Adrenal gland (tissue), 5 donors: ENCODE results near the gene ALG2.

ENCODE experiments used
- CTCF ChIP-seq, 6 experiments: fragments of 450-650 bp in 4 of 6; fragments of 200-600 bp in 2 of 6; sonication (generic) in 1 of 6; IDR thresholded peaks; 1 replicate in 5 of 6; 2 replicates in 1 of 6; pipeline versions ENCODE4 v1.5.1 to v1.8.0; 2016 to 2021; ENCODE audit warnings: antibody characterized with exemption in 6 of 6, mild to moderate bottlenecking in 2 of 6, moderate library complexity in 1 of 6
- POLR2A ChIP-seq, 2 donors: fragments of 450-650 bp; IDR thresholded peaks; one replicate each; pipeline ENCODE4 v1.6.1; 2017; ENCODE audit warnings: antibody characterized with exemption in 2 of 2, mild to moderate bottlenecking in 2 of 2, moderate library complexity in 1 of 2
- donor health status: DM: no; HTN: no; CAD: no.

DNA sequence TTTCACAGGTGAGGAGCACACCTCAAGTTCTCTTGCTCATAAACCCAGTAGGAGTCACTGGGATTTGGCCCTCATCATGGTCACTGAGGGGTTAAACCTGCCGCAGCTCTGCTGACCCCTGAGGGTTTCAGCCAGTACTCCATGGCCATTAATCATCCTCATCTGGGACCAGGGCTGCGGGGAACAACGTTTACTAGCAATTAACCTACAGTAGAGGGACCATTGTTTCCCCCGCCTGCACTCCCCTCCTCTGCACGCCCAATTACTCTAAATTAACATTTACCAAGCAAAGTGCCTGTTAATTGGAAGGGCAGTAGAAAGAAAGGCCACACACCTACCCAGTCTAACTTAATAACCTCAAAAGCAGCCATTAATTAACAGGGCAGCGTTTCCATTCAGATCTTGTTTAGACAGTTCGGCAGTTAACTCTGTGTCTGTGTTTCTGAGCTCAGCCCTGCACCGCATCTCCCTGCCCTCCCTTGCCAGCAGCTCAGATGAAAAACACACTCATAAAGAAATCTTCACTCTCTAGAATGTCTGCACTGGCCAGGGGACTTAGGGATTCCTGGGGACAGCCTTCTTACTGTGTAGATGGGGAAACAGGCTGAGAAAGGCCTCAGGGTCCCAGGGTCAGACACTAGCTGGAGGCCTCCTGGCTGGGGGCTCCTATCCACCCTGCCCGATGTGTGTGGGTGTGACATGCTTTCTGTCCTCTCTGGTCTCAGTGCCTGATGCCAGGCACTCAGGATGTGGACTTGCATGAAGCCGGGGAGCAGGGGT is 51.6 kb downstream of the ALG2 start:
- TF ChIP-seq CTCF (IDR thresholded peaks at IDR 0.05), result no peak
- TF ChIP-seq POLR2A (IDR thresholded peaks at IDR 0.05), result no peak
